Heart left ventricle (tissue), 13 donors: ENCODE data around the gene ADARB1.

ENCODE experiments used
- CTCF ChIP-seq, 12 donors: fragments of 200-600 bp; sonication (generic) in 4 of 12; IDR thresholded peaks; one replicate each; pipeline versions ENCODE4 v1.5.0 to v1.8.0; 2018 to 2022; ENCODE audit warnings: antibody characterized with exemption in 12 of 12, mild to moderate bottlenecking in 5 of 12
- POLR2A ChIP-seq, 2 donors: fragments of 450-650 bp; IDR thresholded peaks; one replicate each; pipeline ENCODE4 v1.6.1; 2017; ENCODE audit warnings: antibody characterized with exemption in 2 of 2, mild to moderate bottlenecking in 2 of 2, moderate library complexity in 2 of 2
- donor health status: ischemic (EF 13 %, LVEDD 7.1; RV severe dilation, severe dysfunction).
- donor health status: DM: no; HTN: yes; CAD: no.
- donor health status: DM: no; HTN: no; CAD: no.
- donor health status: ischemic (EF 25% LVEDD 6.9; RV normal size, moderate dysfunction).
- donor health status: ischemic (EF 25% LVEDD 5.7; RV mildly dilated, moderate dysfunction).
- donor health status: ischemic (EF 35%, LVEDD 5.7; RV mildly dilated, moderate dysfunction).
- donor health status: nonischemic (EF 11% LVEDD 7.7; RV severe dilation, severe dysfunction).
- donor health status: DM: yes; HTN: yes; CAD: no.
- donor health status: PGD.
- donor health status: ischemic (EF 29% LVEDD 5.4; RV normal size, mild dysfunction).
- donor health status: nonischemic (EF 23%, LVEDD 6.1; RV moderate dilation, normal function).

- TF ChIP-seq POLR2A (IDR thresholded peaks at IDR 0.05) (no peak), CTCF (IDR thresholded peaks at IDR 0.05) (no peak)
Measured at GRCh38 chr21:45123440-45123839, 49.1 kb downstream of the ADARB1 start.
